CD4-positive, alpha-beta memory T cell (primary cell): ENCODE data around the gene SPATA6L. TPM values are rescaled to one million over a fixed set of nuclear protein-coding genes. Genes with fewer than 3 reads are reported as not detected.
A peak's percentile ranks its signal among the peaks of the same experiment; 100 is the strongest.
"Not testable (repeated sequence)": the region's sequence is repeated elsewhere in the genome, so short reads cannot be mapped to it uniquely, and the experiment has no call there.

Experiments used
- CTCF ChIA-PET: fragments of 350-600 bp; sonication (Branson Sonifier 250); formaldehyde crosslinking; loops from one replicate; lab custom pipeline; 2021; ENCODE audit warnings: inconsistent platforms; ENCODE audit not compliant: partially characterized antibody; lab: Charles Lee
- POLR2A ChIA-PET: fragments of 350-600 bp; sonication (Branson Sonifier 250); formaldehyde crosslinking; loops from one replicate; lab custom pipeline; 2021; ENCODE audit not compliant: partially characterized antibody; lab: Charles Lee
- DNase-seq, 5 donors: peaks; one replicate each; pipeline versions ENCODE4 v3.0.0 to v3.0.0-alpha.2; 2020 to 2022; ENCODE audit warnings: mixed read lengths in 1 of 5
- H3K27ac ChIP-seq: one replicate; pipeline ENCODE4 v1.7.0; 2013; ENCODE audit warnings: low read depth, low read length
- H3K27me3 ChIP-seq: 2 replicates; pipeline ENCODE4 v1.7.0; 2013; ENCODE audit warnings: mild to moderate bottlenecking, low read length, moderate library complexity; ENCODE audit not compliant: insufficient read depth
- H3K36me3 ChIP-seq: 2 replicates; pipeline ENCODE4 v1.7.0; 2013; ENCODE audit warnings: mild to moderate bottlenecking, low read length, moderate library complexity; ENCODE audit not compliant: insufficient read depth
- H3K4me1 ChIP-seq: 2 replicates; pipeline ENCODE4 v1.7.0; 2013; ENCODE audit warnings: mild to moderate bottlenecking, low read length, moderate library complexity; ENCODE audit not compliant: insufficient read depth
- H3K4me3 ChIP-seq, 2 donors: one replicate each; pipeline ENCODE4 v1.7.0; 2013; ENCODE audit warnings: low read length in 2 of 2, mild to moderate bottlenecking in 1 of 2
- H3K9me3 ChIP-seq, 2 donors: one replicate each; pipeline ENCODE4 v1.7.0; 2013; ENCODE audit warnings: low read length in 2 of 2, control low read depth in 1 of 2; ENCODE audit not compliant: control insufficient read depth in 1 of 2
- H3K27ac Mint-ChIP-seq, 7 donors: one replicate each; pipeline ENCODE4 v1.8.0; 2020 to 2021; ENCODE audit warnings: mixed read lengths in 7 of 7, mild to moderate bottlenecking in 6 of 7, inconsistent platforms in 3 of 7, moderate library complexity in 3 of 7
- H3K27me3 Mint-ChIP-seq, 2 donors: one replicate each; pipeline ENCODE4 v1.8.0; 2020 to 2021; ENCODE audit warnings: mixed read lengths in 2 of 2
- H3K36me3 Mint-ChIP-seq, 2 donors: one replicate each; pipeline ENCODE4 v1.8.0; 2020 to 2021; ENCODE audit warnings: mixed read lengths in 2 of 2, inconsistent platforms in 1 of 2, mild to moderate bottlenecking in 1 of 2
- H3K4me1 Mint-ChIP-seq, 4 donors: one replicate each; pipeline ENCODE4 v1.8.0; 2020 to 2021; ENCODE audit warnings: mixed read lengths in 4 of 4, mild to moderate bottlenecking in 1 of 4
- H3K4me3 Mint-ChIP-seq, 8 donors: one replicate each; pipeline ENCODE4 v1.8.0; 2020 to 2021; ENCODE audit warnings: mixed read lengths in 8 of 8, mild to moderate bottlenecking in 7 of 8, moderate library complexity in 6 of 8, inconsistent platforms in 3 of 8
- H3K9me3 Mint-ChIP-seq, 8 donors: one replicate each; pipeline ENCODE4 v1.8.0; 2020 to 2021; ENCODE audit warnings: mixed read lengths in 8 of 8, mild to moderate bottlenecking in 5 of 8, inconsistent platforms in 3 of 8, moderate library complexity in 1 of 8
- intact Hi-C: fragments of 100-400 bp; cut with micrococcal nuclease; formaldehyde crosslinking; loops from one replicate; pipeline ENCODE4 v1.15.1; 2023
- polyA plus RNA-seq, 2 donors: library from polyadenylated mRNA; unstranded; fragments of 300-500 nt; fragmentation: Illumina TruSeq; gene quantifications; one replicate each; pipeline ENCODE4 v1.2.3, GENCODE V29; 2021
- total RNA-seq, 2 experiments: library from RNA; stranded (reverse); gene quantifications; one replicate each; pipeline ENCODE4 v1.2.3, GENCODE V29; 2021

Gene SPATA6L
- total and polyA plus RNA-seq, 4 experiments from 2014 or later = 1.9 to 3.4 TPM; not detected in 2

GRCh38 chr9:4615251-4615650 lies 51.0 kb downstream of the SPATA6L start:
- ChIA-PET POLR2A (no interaction called here), CTCF (no interaction called here)
- Histone ChIP-seq H3K36me3 (no peaks in the 10 kb centered on the region), H3K4me1 (peaks cover 14% of the 10 kb centered on the region), H3K4me3 (no peak overlapping the region), H3K27me3 (no peaks in the 10 kb centered on the region), H3K27ac (no peak overlapping the region), H3K9me3 (no peaks in the 10 kb centered on the region)
- H3K27me3 Mint-ChIP-seq = peaks cover 0 to 1% of the 10 kb centered on the region in 2 donors
- peak overlapping the region in 3 of 7 donors; percentile 7 to 42 (median 20) for H3K27ac Mint-ChIP-seq
- peaks cover 0 to 3% of the 10 kb centered on the region in 2 donors for H3K36me3 Mint-ChIP-seq
- peaks cover 0 to 9% (median under 1%) of the 10 kb centered on the region in 8 donors for H3K9me3 Mint-ChIP-seq
- no peak for DNase-seq
- peaks cover 18 to 30% (median 24%) of the 10 kb centered on the region in 4 donors for H3K4me1 Mint-ChIP-seq
- peak overlapping the region in 1 of 8 donors; percentile 33 for H3K4me3 Mint-ChIP-seq
- intact Hi-C loops = no loop called here

- Mint-ChIP-seq H3K4me1 (peaks cover 12 to 24% (median 17%) of the 10 kb centered on the region in 4 donors), H3K36me3 (peaks cover 0 to 3% of the 10 kb centered on the region in 2 donors), H3K4me3 (no peak overlapping the region), H3K27ac (peak overlapping the region in 2 of 7 donors; percentile 20 to 38), H3K27me3 (peaks cover 0 to 1% of the 10 kb centered on the region in 2 donors), H3K9me3 (peaks cover 0 to 11% (median 1%) of the 10 kb centered on the region in 8 donors)
- peaks cover 7% of the 10 kb centered on the region for H3K4me1 ChIP-seq
- H3K27me3 ChIP-seq = no peaks in the 10 kb centered on the region
- POLR2A ChIA-PET = no interaction called here
- H3K27ac ChIP-seq = no peak overlapping the region
- CTCF ChIA-PET = no interaction called here
- H3K9me3 ChIP-seq = no peaks in the 10 kb centered on the region
- DNase-seq = no peak
- intact Hi-C loops = no loop called here
- no peak overlapping the region for H3K4me3 ChIP-seq
- H3K36me3 ChIP-seq = no peaks in the 10 kb centered on the region
Observed at GRCh38 chr9:4614627-4615026, 51.7 kb downstream of the SPATA6L start.

GRCh38 chr9:4606033-4606432 lies 60.2 kb downstream of the SPATA6L start:
- ChIA-PET CTCF (interaction anchor here (1.4 to 3.2 kb wide), 3 partner anchors 10 to 290 kb away, joined by 3 to 21 read pairs (median 11); no protein-coding TSS in a partner anchor), POLR2A (interaction anchor here (0.6 to 1.5 kb wide), 2 partner anchors 10 to 33 kb away, joined by 3 to 4 read pairs; no protein-coding TSS in a partner anchor)
- peak; percentile 60 to 79 (median 74) for DNase-seq
- H3K4me3 Mint-ChIP-seq = peak overlapping the region in 2 of 8 donors; percentile 26 to 31
- peaks cover 0 to 20% (median 6%) of the 10 kb centered on the region in 8 donors for H3K9me3 Mint-ChIP-seq
- intact Hi-C loops, H3K27me3 Mint-ChIP-seq, H3K36me3 ChIP-seq, H3K27ac ChIP-seq, H3K4me3 ChIP-seq, H3K36me3 Mint-ChIP-seq, H3K9me3 ChIP-seq, H3K27me3 ChIP-seq: not testable (repeated sequence)
- peaks cover 11% of the 10 kb centered on the region for H3K4me1 ChIP-seq
- peaks cover 9 to 37% (median 13%) of the 10 kb centered on the region in 4 donors for H3K4me1 Mint-ChIP-seq
- peak overlapping the region in 5 of 7 donors; percentile 37 to 79 (median 64) for H3K27ac Mint-ChIP-seq

- ChIA-PET CTCF (interaction anchor here (0.6 to 3.2 kb wide), 24 partner anchors 8 to 380 kb away, joined by 3 to 21 read pairs (median 4); partner anchors contain the start of genes JAK2 and SPATA6L), POLR2A (interaction anchor here (0.9 to 1.5 kb wide), 6 partner anchors 8 to 380 kb away, joined by 3 to 5 read pairs (median 4); partner anchors contain the start of genes CDC37L1 and JAK2)
- peaks cover 21 to 50% (median 25%) of the 10 kb centered on the region in 4 donors for H3K4me1 Mint-ChIP-seq
- Histone ChIP-seq H3K36me3 (no peaks in the 10 kb centered on the region), H3K4me1 (peaks cover 24% of the 10 kb centered on the region), H3K4me3 (no peak overlapping the region), H3K27ac (no peak overlapping the region), H3K9me3 (no peaks in the 10 kb centered on the region), H3K27me3 (no peaks in the 10 kb centered on the region)
- DNase-seq = peak; percentile 59 to 72 (median 70)
- peaks cover 4 to 11% of the 10 kb centered on the region in 2 donors for H3K36me3 Mint-ChIP-seq
- peaks cover 0 to 20% (median 7%) of the 10 kb centered on the region in 8 donors for H3K9me3 Mint-ChIP-seq
- H3K4me3 Mint-ChIP-seq = peak overlapping the region in 3 of 8 donors; percentile 27 to 67 (median 52)
- peak overlapping the region in 6 of 7 donors; percentile 4 to 85 (median 57) for H3K27ac Mint-ChIP-seq
- intact Hi-C loops = loop anchor here (1.0 to 5.0 kb wide), 4 partner anchors 36 to 380 kb away; partner anchors contain the start of genes CDC37L1 and JAK2
- H3K27me3 Mint-ChIP-seq = no peaks in the 10 kb centered on the region
Observed at GRCh38 chr9:4604678-4605095, 61.6 kb downstream of the SPATA6L start.

GRCh38 chr9:4603830-4604229 lies 62.5 kb downstream of the SPATA6L start:
- Mint-ChIP-seq H3K27me3 (no peaks in the 10 kb centered on the region), H3K36me3 (peaks cover 4 to 11% of the 10 kb centered on the region in 2 donors), H3K27ac (peak overlapping the region in 1 of 7 donors; percentile 57), H3K4me3 (peak overlapping the region in 1 of 8 donors; percentile 6), H3K9me3 (peaks cover 0 to 20% (median 5%) of the 10 kb centered on the region in 8 donors), H3K4me1 (peaks cover 21 to 52% (median 26%) of the 10 kb centered on the region in 4 donors)
- no peak overlapping the region for H3K27ac ChIP-seq
- H3K4me3 ChIP-seq = no peak overlapping the region
- intact Hi-C loops = loop anchor here (1.0 to 5.0 kb wide), 4 partner anchors 37 to 381 kb away; partner anchors contain the start of genes CDC37L1 and JAK2
- POLR2A ChIA-PET = interaction anchor here (0.6 to 1.1 kb wide), 2 partner anchors 12 to 137 kb away, joined by 3 to 5 read pairs; partner anchors contain the start of gene AK3
- no peaks in the 10 kb centered on the region for H3K27me3 ChIP-seq
- no peaks in the 10 kb centered on the region for H3K9me3 ChIP-seq
- H3K36me3 ChIP-seq = no peaks in the 10 kb centered on the region
- H3K4me1 ChIP-seq = peaks cover 27% of the 10 kb centered on the region
- CTCF ChIA-PET = interaction anchor here (1.0 to 3.2 kb wide), 16 partner anchors 9 to 385 kb away, joined by 3 to 21 read pairs (median 4); partner anchors contain the start of gene SPATA6L
- DNase-seq = no peak

GRCh38 chr9:4600368-4600767 lies 65.9 kb downstream of the SPATA6L start:
- Histone ChIP-seq H3K27me3 (no peaks in the 10 kb centered on the region), H3K27ac (no peak overlapping the region), H3K9me3 (no peaks in the 10 kb centered on the region), H3K4me1 (peaks cover 53% of the 10 kb centered on the region), H3K4me3 (no peak overlapping the region), H3K36me3 (no peaks in the 10 kb centered on the region)
- peaks cover 35 to 76% (median 51%) of the 10 kb centered on the region in 4 donors for H3K4me1 Mint-ChIP-seq
- CTCF ChIA-PET = interaction anchor here (0.7 to 1.7 kb wide), 2 partner anchors 20 to 40 kb away, joined by 3 to 10 read pairs; no protein-coding TSS in a partner anchor
- H3K4me3 Mint-ChIP-seq = peak overlapping the region; percentile 16 to 75 (median 50)
- peak overlapping the region; percentile 14 to 90 (median 81) for H3K27ac Mint-ChIP-seq
- H3K36me3 Mint-ChIP-seq = peaks cover 4 to 11% of the 10 kb centered on the region in 2 donors
- H3K27me3 Mint-ChIP-seq = no peaks in the 10 kb centered on the region
- POLR2A ChIA-PET = interaction anchor here (0.5 to 1.8 kb wide), 11 partner anchors 12 to 1394 kb away, joined by 3 to 6 read pairs (median 3); partner anchors contain the start of genes CDC37L1, PLPP6 and SPATA6L
- intact Hi-C loops = loop anchor here (5.0 kb wide), 1 partner anchor 77 kb away; the partner anchor contains the start of gene CDC37L1
- peaks cover 0 to 20% (median 4%) of the 10 kb centered on the region in 8 donors for H3K9me3 Mint-ChIP-seq
- peak in 3 of 5 donors; percentile 47 to 49 (median 49) for DNase-seq
